ENCODE data around the gene PPP6C.

PPP6C gene

DNA sequence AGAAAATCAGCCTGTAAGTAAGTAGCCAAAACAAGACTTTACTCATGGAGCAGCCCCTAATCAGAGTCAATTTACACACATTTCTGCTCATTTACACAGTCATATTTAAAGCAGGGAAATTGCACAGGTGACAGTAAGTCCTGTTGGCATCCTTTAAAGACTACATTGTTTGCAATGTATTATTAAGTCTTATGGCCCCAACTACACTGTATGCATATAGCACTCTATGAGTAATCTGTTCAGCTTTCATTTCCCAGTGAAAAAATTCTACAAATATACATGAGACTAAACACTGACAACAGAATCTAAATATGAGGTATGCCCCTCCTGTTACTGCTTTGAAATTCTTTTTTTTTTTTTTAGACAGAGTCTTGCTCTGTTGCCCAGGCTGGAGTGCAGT is 19.7 kb downstream of the PPP6C start:
- no peak for TF ChIP-seq MAX (IDR thresholded peaks at IDR 0.05)
- TF ChIP-seq RAD21 (IDR thresholded peaks at IDR 0.05; ENCODE audit: low read depth): no peak
- no peak for TF ChIP-seq TAF1 (IDR thresholded peaks at IDR 0.05; ENCODE audit: low read depth)
- TF ChIP-seq, protein P1, sequence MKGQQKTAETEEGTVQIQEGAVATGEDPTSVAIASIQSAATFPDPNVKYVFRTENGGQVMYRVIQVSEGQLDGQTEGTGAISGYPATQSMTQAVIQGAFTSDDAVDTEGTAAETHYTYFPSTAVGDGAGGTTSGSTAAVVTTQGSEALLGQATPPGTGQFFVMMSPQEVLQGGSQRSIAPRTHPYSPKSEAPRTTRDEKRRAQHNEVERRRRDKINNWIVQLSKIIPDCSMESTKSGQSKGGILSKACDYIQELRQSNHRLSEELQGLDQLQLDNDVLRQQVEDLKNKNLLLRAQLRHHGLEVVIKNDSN (IDR thresholded peaks at IDR 0.05): no peak
- no peak for TF ChIP-seq YY1 (IDR thresholded peaks at IDR 0.05; ENCODE audit: low read depth)
- no peak for TF ChIP-seq ZBTB7A (IDR thresholded peaks at IDR 0.05; ENCODE audit: low read depth)
- TF ChIP-seq CEBPB (IDR thresholded peaks at IDR 0.05): no peak
- no peak for TF ChIP-seq NFIC (IDR thresholded peaks at IDR 0.05)
- no peak for TF ChIP-seq TCF12 (IDR thresholded peaks at IDR 0.05; ENCODE audit: low read depth)
- TF ChIP-seq REST (IDR thresholded peaks at IDR 0.05; ENCODE audit: low read depth): no peak
- no peak for TF ChIP-seq EP300 (IDR thresholded peaks at IDR 0.05; ENCODE audit: borderline replicate concordance)

DNA sequence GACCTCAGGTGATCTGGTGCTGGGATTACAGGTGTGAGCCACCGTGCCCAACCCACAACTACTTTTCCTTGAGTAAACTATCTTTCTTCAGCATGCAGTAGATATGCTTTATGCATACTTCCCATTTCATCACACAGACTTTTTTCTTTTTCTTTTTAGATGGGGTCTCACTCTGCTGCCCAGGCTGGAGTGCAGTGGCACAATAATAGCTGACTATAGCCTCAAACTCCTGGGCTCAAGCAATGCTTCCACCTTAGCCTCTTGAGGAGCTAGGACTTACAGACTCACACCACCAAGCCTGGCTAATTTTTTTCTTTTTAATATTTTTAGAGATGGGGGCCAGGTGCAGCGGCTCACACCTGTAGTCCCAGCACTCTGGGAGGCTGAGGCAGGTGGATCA is 22.8 kb downstream of the PPP6C start:
- TF ChIP-seq TEAD4 (IDR thresholded peaks at IDR 0.05) (no peak), CREB1 (IDR thresholded peaks at IDR 0.05; ENCODE audit: low read depth) (no peak), REST (IDR thresholded peaks at IDR 0.05; ENCODE audit: low read depth) (no peak), EGR1 (IDR thresholded peaks at IDR 0.05) (no peak), CEBPB (IDR thresholded peaks at IDR 0.05) (no peak), MAX (IDR thresholded peaks at IDR 0.05) (no peak), RAD21 (IDR thresholded peaks at IDR 0.05; ENCODE audit: low read depth) (no peak)
- TF ChIP-seq, protein P1 (IDR thresholded peaks at IDR 0.05): no peak

DNA sequence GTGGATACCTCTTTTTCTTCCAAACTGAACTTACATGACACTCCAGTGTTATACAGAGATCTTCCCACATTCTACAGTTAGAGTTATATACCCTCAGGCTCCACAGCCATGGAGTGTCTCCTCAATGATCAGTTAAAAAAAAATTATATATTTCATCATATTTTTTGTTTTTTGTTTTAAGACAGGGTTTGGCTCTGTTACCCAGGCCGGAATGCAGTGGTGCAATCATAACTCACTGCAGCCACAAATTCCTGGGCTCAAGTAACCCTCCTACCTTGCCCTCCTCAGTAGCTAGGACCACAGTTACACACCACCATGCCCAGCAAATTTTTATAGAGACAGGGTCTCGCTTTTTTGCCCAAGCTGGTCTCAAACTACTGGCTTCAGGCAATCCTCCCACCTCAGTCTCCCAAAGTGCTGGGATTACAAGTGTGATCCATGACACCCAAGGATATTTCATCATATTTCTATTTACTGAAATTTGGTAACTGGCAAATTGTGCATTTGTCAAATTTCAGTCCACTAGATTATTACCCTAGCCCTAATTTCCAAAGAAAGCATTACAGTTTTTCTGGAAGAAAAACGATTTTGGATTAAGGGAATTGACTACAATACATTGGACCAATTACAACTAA is 28.2 kb downstream of the PPP6C start:
- TF ChIP-seq TEAD4 (IDR thresholded peaks at IDR 0.05) (no peak), CEBPB (IDR thresholded peaks at IDR 0.05) (no peak), CREB1 (IDR thresholded peaks at IDR 0.05; ENCODE audit: low read depth) (no peak), ZBTB7A (IDR thresholded peaks at IDR 0.05; ENCODE audit: low read depth) (no peak), TCF12 (IDR thresholded peaks at IDR 0.05; ENCODE audit: low read depth) (no peak), MAX (IDR thresholded peaks at IDR 0.05) (no peak), RAD21 (IDR thresholded peaks at IDR 0.05; ENCODE audit: low read depth) (no peak), EGR1 (IDR thresholded peaks at IDR 0.05) (no peak), NFIC (IDR thresholded peaks at IDR 0.05) (no peak)

DNA sequence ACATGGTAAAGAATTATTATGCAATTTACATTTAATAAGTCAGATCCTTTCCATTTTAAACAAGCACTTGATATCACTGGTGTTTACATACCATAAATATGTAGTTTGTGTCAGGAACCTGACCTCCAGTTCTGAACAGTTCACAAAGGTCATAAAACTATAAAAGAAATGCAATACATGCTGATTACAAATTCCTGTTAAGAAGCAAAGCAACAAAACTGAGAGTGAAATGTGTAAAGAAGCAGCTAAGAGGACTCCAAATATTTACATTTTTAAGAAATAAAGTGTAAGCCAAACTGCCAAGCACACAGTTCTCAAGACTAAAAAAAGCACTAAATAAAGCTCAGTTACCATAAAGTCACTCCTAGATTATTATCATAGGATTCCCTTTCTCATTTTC is 28.9 kb downstream of the PPP6C start:
- no peak for TF ChIP-seq TAF1 (IDR thresholded peaks at IDR 0.05; ENCODE audit: low read depth)
- no peak for TF ChIP-seq EP300 (IDR thresholded peaks at IDR 0.05; ENCODE audit: borderline replicate concordance)
- no peak for TF ChIP-seq NFIC (IDR thresholded peaks at IDR 0.05)
- TF ChIP-seq CREB1 (IDR thresholded peaks at IDR 0.05; ENCODE audit: low read depth): no peak
- no peak for TF ChIP-seq ZBTB7A (IDR thresholded peaks at IDR 0.05; ENCODE audit: low read depth)
- TF ChIP-seq TCF12 (IDR thresholded peaks at IDR 0.05; ENCODE audit: low read depth): no peak
- TF ChIP-seq, protein P1 (IDR thresholded peaks at IDR 0.05): no peak
- no peak for TF ChIP-seq MAX (IDR thresholded peaks at IDR 0.05)
- no peak for TF ChIP-seq RAD21 (IDR thresholded peaks at IDR 0.05; ENCODE audit: low read depth)
- TF ChIP-seq TEAD4 (IDR thresholded peaks at IDR 0.05): no peak
- TF ChIP-seq FOXM1 (IDR thresholded peaks at IDR 0.05; ENCODE audit: borderline replicate concordance, low read depth): no peak
- TF ChIP-seq EGR1 (IDR thresholded peaks at IDR 0.05): no peak
- TF ChIP-seq REST (IDR thresholded peaks at IDR 0.05; ENCODE audit: low read depth): no peak
- TF ChIP-seq CEBPB (IDR thresholded peaks at IDR 0.05): no peak
- TF ChIP-seq YY1 (IDR thresholded peaks at IDR 0.05; ENCODE audit: low read depth): no peak

All from Ishikawa (cell line).